HUDEP-2 (cell line): Measurements from ENCODE around the gene CACNG4.
"Not testable (repeated sequence)": the region's sequence is repeated elsewhere in the genome, so short reads cannot be mapped to it uniquely, and the experiment has no call there.

ENCODE experiments used
- DNase-seq, 76 experiments: peaks; one replicate each; lab custom pipeline; 2025; ENCODE audit not compliant: unreplicated experiment in 76 of 76; lab: John Stamatoyannopoulos, UW

The CACNG4 gene

GRCh38 chr17:66960613-66961012 lies 3.9 kb upstream of the CACNG4 start:
- DNase-seq, result no peak

- DNase-seq, result no peak
These were observed 992 bp upstream of the CACNG4 start for GRCh38 chr17:66963521-66963908.

- DNase-seq, result peak in 1 of 76 experiments; percentile 2
These were observed 658 bp downstream of the CACNG4 start for GRCh38 chr17:66964930-66965800.

GRCh38 chr17:66965801-66966262 lies 1.3 kb downstream of the CACNG4 start:
- no peak for DNase-seq

DNA sequence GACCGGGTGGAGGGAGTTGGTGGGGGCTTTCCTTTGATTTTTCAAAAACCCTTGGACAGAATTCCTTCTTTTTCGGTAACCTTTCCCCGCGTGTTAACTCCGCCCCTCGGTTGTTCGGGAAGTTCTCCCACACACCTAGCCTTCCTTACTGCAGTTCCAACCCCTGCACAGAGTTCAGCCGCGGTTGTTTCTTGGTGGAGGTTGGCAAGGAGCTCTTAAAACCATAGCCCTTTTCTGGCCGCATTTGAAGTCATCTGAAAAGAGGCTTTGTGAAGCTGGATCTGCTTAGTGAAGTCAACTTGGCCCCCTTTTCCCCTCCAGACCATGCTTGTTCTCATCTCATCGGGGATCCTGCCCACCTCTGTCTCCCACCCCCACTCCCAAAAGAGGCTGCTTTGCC lies 1.8 kb downstream of the CACNG4 start:
- no peak for DNase-seq

DNA sequence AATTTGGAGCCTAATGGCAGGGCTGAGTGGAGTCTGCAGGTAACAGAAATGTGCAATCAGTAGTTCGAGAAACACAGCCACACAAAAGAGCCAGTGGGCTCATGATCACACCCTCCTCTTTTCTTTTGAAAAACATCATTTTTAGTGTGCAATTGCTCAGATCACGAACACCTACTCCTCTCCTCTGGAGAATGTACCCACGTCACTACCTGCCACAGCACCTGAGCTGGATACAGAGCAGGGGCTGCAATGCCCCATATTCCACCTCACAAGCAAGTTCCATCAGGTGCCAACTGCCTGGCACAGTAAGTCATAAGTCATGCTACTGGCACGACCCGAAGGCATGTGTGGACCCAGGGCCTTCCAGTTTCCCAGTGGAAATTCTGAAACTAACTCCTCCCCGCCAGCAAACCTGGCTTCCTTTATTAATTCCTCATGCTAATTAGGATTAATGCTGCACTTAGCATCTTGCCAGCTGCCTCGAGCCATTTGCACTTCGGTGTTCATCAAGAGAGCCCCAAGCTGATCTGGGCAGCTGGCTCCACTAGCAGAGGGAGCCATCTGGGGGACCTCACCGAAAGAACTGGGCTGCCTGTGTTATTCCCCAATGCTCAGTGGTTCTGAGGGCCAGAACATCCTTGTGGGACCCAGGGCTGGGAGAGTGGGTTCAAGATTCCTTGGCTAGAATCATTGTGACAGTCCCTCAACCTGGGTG lies 2.4 kb downstream of the CACNG4 start:
- DNase-seq, result no peak

- no peak for DNase-seq
These were observed 3.5 kb downstream of the CACNG4 start for GRCh38 chr17:66967837-66968543.

DNA sequence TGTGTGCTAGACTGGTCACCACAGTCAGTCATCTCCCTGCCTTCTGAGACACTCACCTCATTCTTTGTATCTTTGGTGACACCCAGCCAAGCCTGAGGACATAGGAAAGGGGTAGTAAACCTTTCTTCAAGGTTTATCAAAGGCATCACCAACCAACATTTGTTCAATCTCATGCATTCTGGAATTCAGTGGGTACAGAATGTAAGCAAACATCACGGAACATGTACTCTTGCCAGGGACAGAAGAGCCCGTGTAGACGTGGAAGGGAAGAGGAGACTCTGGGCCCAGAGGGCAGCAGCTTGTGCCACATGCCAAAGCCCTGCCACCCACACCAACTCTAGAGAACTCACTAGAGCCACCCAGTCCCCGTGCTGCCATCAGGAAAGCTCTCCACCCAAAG lies 4.4 kb downstream of the CACNG4 start:
- no peak for DNase-seq

- no peak for DNase-seq
These were observed 5.6 kb downstream of the CACNG4 start for GRCh38 chr17:66970140-66970539.

- DNase-seq, result no peak
These were observed 6.3 kb downstream of the CACNG4 start for GRCh38 chr17:66970797-66971196.

DNA sequence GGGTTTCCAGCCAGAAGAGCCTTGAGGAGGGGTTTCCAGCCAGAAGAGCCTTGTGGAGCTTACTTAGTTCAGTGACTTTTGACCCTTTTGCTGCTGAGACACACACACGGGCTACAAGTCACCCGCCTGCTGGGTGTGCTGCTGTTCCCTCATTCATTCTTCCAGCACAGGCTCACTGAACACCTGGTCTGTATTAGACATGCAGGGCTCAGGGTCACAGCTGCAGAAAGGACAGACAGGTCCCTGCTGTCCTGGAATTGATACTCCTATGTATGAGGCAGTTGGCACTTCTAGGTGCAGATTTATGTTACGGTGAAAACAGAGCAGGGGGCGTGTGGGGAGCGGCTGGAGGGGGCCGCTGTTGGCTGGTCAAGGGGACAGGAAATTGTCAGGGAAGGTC lies 6.8 kb downstream of the CACNG4 start:
- no peak for DNase-seq

DNA sequence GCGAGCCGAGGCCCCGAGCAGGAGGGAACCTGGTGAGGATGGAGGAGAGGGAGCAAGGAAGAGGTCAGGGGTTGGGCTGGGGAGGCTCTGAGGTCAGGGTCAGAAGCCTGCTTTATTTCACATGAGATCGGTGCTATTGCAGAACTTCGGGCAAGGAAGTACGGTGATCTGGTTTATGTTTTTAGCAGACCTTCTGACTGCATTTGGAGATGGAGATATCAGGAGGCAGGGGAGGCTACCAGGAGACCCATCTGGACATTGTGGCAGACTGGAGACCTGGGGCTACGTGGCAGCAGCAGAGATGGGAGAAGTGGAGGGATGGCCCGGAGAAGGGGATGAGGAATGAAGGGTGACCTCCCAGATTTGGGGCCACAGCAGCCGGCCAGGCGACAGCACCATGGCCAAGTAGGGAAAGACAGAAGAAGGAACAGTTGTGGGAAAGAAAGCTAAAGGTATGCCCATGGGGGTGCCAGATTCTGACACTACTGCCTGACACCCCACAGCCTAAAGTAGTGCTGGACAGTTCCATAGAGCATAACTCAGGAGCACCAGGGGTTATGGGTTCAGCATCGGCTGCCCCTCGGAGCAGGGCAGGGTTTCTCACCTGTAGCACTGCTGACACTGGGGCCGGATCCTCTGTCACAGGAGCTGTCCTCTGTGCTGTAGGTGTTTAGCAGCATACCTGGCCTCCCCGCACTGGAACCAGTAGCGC lies 7.4 kb downstream of the CACNG4 start:
- no peak for DNase-seq

GRCh38 chr17:66972442-66972830 lies 7.9 kb downstream of the CACNG4 start:
- DNase-seq, result not testable (repeated sequence)

GRCh38 chr17:66975188-66975587 lies 10.7 kb downstream of the CACNG4 start:
- no peak for DNase-seq

GRCh38 chr17:66975614-66976378 lies 11.3 kb downstream of the CACNG4 start:
- DNase-seq, result peak in 3 of 76 experiments; percentile 3 to 31 (median 12)

GRCh38 chr17:66976379-66976663 lies 11.8 kb downstream of the CACNG4 start:
- DNase-seq, result no peak

GRCh38 chr17:66976781-66977201 lies 12.3 kb downstream of the CACNG4 start:
- no peak for DNase-seq

DNA sequence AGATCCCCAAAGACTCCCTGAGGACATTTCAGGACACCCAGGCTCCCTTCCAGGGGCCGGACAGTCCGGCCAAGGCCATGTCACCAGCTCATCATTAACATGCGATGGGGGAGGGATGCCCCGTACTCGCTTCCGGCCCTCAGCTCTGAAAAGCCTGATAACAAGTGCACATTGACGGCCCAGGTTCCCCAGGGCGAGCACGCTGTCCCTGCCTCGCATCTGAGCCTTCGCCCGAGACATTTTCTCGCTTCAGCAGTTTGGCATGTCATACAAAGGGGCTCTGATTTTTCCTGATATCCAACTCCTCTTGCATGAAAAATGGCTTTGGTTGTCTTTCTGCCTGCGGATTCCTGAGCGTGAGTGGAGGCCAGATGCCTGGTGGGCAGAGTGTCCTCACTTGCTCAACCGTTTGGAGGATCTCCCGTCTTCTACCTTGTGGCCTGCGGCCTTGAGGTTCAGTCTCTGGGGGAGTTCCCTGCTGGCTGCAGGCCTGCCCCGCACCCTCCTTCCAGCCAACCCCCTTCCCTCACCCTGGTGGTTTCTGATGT lies 14.1 kb downstream of the CACNG4 start:
- no peak for DNase-seq

GRCh38 chr17:66980896-66981295 lies 16.4 kb downstream of the CACNG4 start:
- DNase-seq, result no peak

DNA sequence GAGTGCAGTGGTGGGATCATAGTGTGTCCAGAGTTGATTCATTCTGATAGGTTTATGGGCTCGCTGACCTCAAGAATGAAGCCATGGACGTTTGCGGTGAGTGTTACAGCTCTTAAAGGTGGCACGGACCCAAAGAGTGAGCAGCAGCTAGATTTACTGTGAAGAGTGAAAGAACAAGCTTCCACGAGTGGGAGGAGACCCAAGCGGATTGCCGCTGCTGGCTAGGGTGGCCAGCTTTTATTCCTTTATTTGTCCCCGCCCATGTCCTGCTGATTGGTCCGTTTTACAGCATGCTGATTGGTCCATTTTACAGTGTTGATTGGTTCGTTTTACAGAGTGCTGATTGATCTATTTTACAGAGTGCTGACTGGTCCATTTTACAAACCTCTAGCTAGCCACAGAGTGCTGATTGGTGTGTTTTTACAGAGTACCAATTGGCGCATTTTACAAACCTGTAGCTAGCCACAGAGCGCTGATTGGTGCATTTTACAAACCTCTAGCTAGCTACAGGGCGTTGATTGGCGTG lies 17.5 kb downstream of the CACNG4 start:
- no peak for DNase-seq
